ENCODE results near the gene LRIG1. TPM values are rescaled to one million over a fixed set of nuclear protein-coding genes. Genes with fewer than 3 reads are reported as not detected.

LRIG1 gene
- total RNA-seq, 1 experiment from 2014 or later = 14.7 TPM

DNA sequence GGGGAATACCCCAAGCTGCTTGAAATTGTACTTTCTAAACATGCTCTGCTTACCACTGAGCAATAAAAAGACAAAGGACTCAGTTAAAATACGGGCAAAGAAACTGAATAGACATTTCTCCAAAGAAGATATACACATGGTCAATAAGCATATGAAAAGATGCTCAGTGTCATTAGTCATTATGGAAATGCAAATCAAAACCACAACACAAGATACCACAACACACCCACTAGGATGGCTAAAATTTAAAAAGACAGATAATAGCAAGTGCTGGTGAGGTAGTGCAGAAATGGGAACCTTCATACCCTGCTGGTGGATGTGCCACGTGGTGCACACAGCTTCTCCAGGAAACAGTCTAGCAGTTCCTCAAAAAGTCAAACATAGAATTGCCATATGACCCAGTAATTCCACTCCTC is 21.3 kb downstream of the LRIG1 start:
- no TSS peak for BruUV-seq (replicated peaks)
- H3K4me1 Mint-ChIP-seq (ENCODE audit: low read depth, unreplicated experiment) = peaks cover 37% of the 10 kb centered on the region
- DNase-seq = no peak
- H3K27ac Mint-ChIP-seq (ENCODE audit: unreplicated experiment) = no peak overlapping the region
- no peaks in the 10 kb centered on the region for H3K27me3 Mint-ChIP-seq (ENCODE audit: unreplicated experiment)
- H3K4me3 Mint-ChIP-seq (ENCODE audit: low read depth, unreplicated experiment) = no peak overlapping the region
- intact Hi-C loops (cut with micrococcal nuclease; ENCODE audit: unreplicated experiment) = no loop called here
- no peaks in the 10 kb centered on the region for H3K9me3 Mint-ChIP-seq (ENCODE audit: low read depth, unreplicated experiment)
- no peaks in the 10 kb centered on the region for H3K36me3 Mint-ChIP-seq (ENCODE audit: insufficient read depth, unreplicated experiment)
- TF ChIP-seq, protein P1, sequence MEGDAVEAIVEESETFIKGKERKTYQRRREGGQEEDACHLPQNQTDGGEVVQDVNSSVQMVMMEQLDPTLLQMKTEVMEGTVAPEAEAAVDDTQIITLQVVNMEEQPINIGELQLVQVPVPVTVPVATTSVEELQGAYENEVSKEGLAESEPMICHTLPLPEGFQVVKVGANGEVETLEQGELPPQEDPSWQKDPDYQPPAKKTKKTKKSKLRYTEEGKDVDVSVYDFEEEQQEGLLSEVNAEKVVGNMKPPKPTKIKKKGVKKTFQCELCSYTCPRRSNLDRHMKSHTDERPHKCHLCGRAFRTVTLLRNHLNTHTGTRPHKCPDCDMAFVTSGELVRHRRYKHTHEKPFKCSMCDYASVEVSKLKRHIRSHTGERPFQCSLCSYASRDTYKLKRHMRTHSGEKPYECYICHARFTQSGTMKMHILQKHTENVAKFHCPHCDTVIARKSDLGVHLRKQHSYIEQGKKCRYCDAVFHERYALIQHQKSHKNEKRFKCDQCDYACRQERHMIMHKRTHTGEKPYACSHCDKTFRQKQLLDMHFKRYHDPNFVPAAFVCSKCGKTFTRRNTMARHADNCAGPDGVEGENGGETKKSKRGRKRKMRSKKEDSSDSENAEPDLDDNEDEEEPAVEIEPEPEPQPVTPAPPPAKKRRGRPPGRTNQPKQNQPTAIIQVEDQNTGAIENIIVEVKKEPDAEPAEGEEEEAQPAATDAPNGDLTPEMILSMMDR (IDR thresholded peaks at IDR 0.05; ENCODE audit: unreplicated experiment) = no peak
- CTCF ChIA-PET = interaction anchor here (1.2 kb wide), 1 partner anchor 11 kb away, joined by 4 read pairs; no protein-coding TSS in a partner anchor

DNA sequence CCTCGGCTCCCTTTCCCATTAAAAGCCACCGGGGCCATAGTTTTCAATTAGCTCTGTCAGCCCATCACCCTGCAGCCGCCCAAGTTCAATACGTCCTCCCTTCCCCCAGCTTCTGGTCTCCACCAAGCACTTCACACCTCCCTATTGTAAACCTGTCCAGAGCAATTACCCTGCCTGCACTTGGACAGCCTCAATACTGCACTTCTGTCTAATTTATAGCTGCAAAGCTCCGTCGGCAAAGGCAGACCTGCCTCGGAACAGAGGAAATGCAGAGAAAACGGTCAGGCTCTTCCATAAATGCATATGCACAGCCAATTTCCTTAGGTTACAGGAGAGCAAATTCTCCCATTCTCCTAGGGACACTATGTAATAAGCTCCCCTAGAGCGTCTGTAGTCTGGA is 21.9 kb downstream of the LRIG1 start:
- Mint-ChIP-seq H3K36me3 (ENCODE audit: insufficient read depth, unreplicated experiment) (no peaks in the 10 kb centered on the region), H3K9me3 (ENCODE audit: low read depth, unreplicated experiment) (no peaks in the 10 kb centered on the region), H3K4me1 (ENCODE audit: low read depth, unreplicated experiment) (peaks cover 37% of the 10 kb centered on the region), H3K27ac (ENCODE audit: unreplicated experiment) (no peak overlapping the region), H3K4me3 (ENCODE audit: low read depth, unreplicated experiment) (no peak overlapping the region), H3K27me3 (ENCODE audit: unreplicated experiment) (no peaks in the 10 kb centered on the region)
- no TSS peak for BruUV-seq (replicated peaks)
- no peak for DNase-seq
- CTCF ChIA-PET = interaction anchor here (1.2 kb wide), 1 partner anchor 12 kb away, joined by 4 read pairs; no protein-coding TSS in a partner anchor
- intact Hi-C loops (cut with micrococcal nuclease; ENCODE audit: unreplicated experiment) = no loop called here
- TF ChIP-seq, protein P1 (IDR thresholded peaks at IDR 0.05; ENCODE audit: unreplicated experiment) = no peak

DNA sequence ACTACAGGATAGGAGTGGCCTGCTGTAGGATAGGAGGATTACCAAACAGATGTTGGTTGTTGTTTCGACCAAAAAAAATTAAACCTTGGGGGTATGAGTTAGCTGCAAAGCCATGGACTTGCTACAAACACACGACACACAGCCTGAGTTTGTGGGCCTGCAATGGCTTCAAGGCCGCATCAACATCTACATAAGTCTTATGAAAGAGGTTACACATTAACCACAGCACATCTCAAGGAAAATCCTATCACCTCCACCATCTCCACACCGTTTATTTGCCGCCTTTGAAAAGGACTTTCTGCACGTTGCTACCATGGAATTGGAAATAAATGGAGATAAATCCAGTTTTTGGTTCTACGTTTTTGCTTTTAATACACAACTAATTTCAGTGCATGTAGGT is 23.0 kb downstream of the LRIG1 start:
- CTCF ChIA-PET = no interaction called here
- Mint-ChIP-seq H3K36me3 (ENCODE audit: insufficient read depth, unreplicated experiment) (peaks cover under 1% of the 10 kb centered on the region), H3K4me1 (ENCODE audit: low read depth, unreplicated experiment) (peaks cover 37% of the 10 kb centered on the region), H3K4me3 (ENCODE audit: low read depth, unreplicated experiment) (no peak overlapping the region), H3K27ac (ENCODE audit: unreplicated experiment) (no peak overlapping the region), H3K27me3 (ENCODE audit: unreplicated experiment) (no peaks in the 10 kb centered on the region), H3K9me3 (ENCODE audit: low read depth, unreplicated experiment) (no peaks in the 10 kb centered on the region)
- no TSS peak for BruUV-seq (replicated peaks)
- TF ChIP-seq, protein P1 (IDR thresholded peaks at IDR 0.05; ENCODE audit: unreplicated experiment) = no peak
- intact Hi-C loops (cut with micrococcal nuclease; ENCODE audit: unreplicated experiment) = no loop called here
- no peak for DNase-seq

DNA sequence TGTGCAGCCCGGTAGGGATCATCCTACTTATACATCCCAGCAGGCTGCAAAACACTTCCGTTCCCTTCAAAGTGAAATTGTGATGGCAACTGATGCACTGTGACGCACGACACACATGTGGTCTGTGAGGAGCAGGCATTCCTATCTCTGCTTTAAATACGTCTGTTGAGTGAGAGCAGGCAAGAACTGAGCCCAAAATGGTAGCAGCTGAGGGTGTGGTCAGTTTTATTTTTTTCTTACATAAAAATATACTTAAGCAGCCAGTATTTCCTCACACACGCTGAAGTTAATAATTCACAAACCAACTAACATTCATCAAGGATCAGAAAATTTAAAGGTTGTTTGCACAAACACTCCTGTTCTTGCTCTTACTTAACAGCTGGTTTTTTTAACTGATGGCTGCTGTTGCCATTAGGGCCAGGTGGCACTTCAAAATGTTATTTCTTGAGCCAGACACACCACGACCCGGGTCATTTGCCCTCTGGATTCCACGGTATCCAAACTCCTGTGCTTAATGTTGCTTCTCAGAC is 23.9 kb downstream of the LRIG1 start:
- Mint-ChIP-seq H3K36me3 (ENCODE audit: insufficient read depth, unreplicated experiment) (peaks cover 5% of the 10 kb centered on the region), H3K4me1 (ENCODE audit: low read depth, unreplicated experiment) (peaks cover 34% of the 10 kb centered on the region), H3K27me3 (ENCODE audit: unreplicated experiment) (no peaks in the 10 kb centered on the region), H3K9me3 (ENCODE audit: low read depth, unreplicated experiment) (no peaks in the 10 kb centered on the region), H3K27ac (ENCODE audit: unreplicated experiment) (no peak overlapping the region), H3K4me3 (ENCODE audit: low read depth, unreplicated experiment) (no peak overlapping the region)
- TF ChIP-seq, protein P1 (IDR thresholded peaks at IDR 0.05; ENCODE audit: unreplicated experiment) = no peak
- no TSS peak for BruUV-seq (replicated peaks)
- CTCF ChIA-PET = interaction anchor here (0.6 kb wide), 1 partner anchor 461 kb away, joined by 3 read pairs; no protein-coding TSS in a partner anchor
- no peak for DNase-seq
- intact Hi-C loops (cut with micrococcal nuclease; ENCODE audit: unreplicated experiment) = no loop called here

Data from Calu3 (cell line).